WTC11 (cell line): ENCODE data around the gene ASIC1. TPM values are rescaled to one million over a fixed set of nuclear protein-coding genes. Genes with fewer than 3 reads are reported as not detected.

Experiments
- ATAC-seq: fragments of 200-7000 bp; cut with Tn5 transposase; 2 replicates; pipeline ENCODE4 v1.10.0; 2021; ENCODE audit warnings: mild to moderate bottlenecking, moderate library complexity
- CTCF ChIA-PET: fragments of 300-600 bp; sonication (Branson Sonifier 250); formaldehyde crosslinking; loops from one replicate; lab custom pipeline; 2021; ENCODE audit warnings: antibody characterized with exemption; lab: Charles Lee
- POLR2A ChIA-PET: fragments of 350-600 bp; sonication (Branson Sonifier 250); formaldehyde crosslinking; loops from one replicate; lab custom pipeline; 2021; ENCODE audit warnings: antibody characterized with exemption; lab: Charles Lee
- DNase-seq: peaks from one replicate; pipeline ENCODE4 v3.0.0; 2021; ENCODE audit warnings: low spot score
- H3K27ac Mint-ChIP-seq: 2 replicates; pipeline ENCODE4 v1.8.0; 2021; ENCODE audit warnings: mixed read lengths
- H3K27me3 Mint-ChIP-seq: 2 replicates; pipeline ENCODE4 v1.8.0; 2021; ENCODE audit warnings: low read depth, mild to moderate bottlenecking, moderate library complexity, mixed read lengths
- H3K36me3 Mint-ChIP-seq: 2 replicates; pipeline ENCODE4 v1.8.0; 2021; ENCODE audit warnings: mixed read lengths
- H3K4me1 Mint-ChIP-seq: 2 replicates; pipeline ENCODE4 v1.8.0; 2022; ENCODE audit warnings: mixed read lengths
- H3K4me3 Mint-ChIP-seq: 2 replicates; pipeline ENCODE4 v1.8.0; 2021; ENCODE audit warnings: mild to moderate bottlenecking, moderate library complexity, mixed read lengths
- H3K9me3 Mint-ChIP-seq: 2 replicates; pipeline ENCODE4 v1.8.0; 2021; ENCODE audit warnings: mixed read lengths
- EMX1 ChIP-seq: fragments of 250-450 bp; sonication (Bioruptor Pico); IDR thresholded peaks from 2 replicates; pipeline ENCODE4 v1.8.0; 2021; ENCODE audit warnings: mild to moderate bottlenecking
- ESRRA ChIP-seq: sonication (generic); formaldehyde crosslinking; IDR thresholded peaks from 2 replicates; pipeline ENCODE4 v1.8.1; 2022; ENCODE audit warnings: mild to moderate bottlenecking, missing genetic modification reagents, borderline replicate concordance
- HMGA2 ChIP-seq: fragments of 250-450 bp; sonication (Bioruptor Pico); IDR thresholded peaks from 2 replicates; pipeline ENCODE4 v1.4.0; 2021; ENCODE audit warnings: mild to moderate bottlenecking, moderate library complexity
- IRF2 ChIP-seq: sonication (generic); formaldehyde crosslinking; IDR thresholded peaks from 2 replicates; pipeline ENCODE4 v1.8.0; 2022; ENCODE audit warnings: low read depth, missing genetic modification reagents, borderline replicate concordance
- NFYB ChIP-seq: sonication (generic); formaldehyde crosslinking; conservative IDR thresholded peaks from 2 replicates; pipeline ENCODE4 v1.8.0; 2022; ENCODE audit warnings: low read depth, missing genetic modification reagents
- NR3C1 ChIP-seq: sonication (generic); formaldehyde crosslinking; conservative IDR thresholded peaks from 2 replicates; pipeline ENCODE4 v1.8.1; 2023; ENCODE audit warnings: low read depth, mild to moderate bottlenecking, missing genetic modification reagents
- OVOL2 ChIP-seq: fragments of 250-450 bp; sonication (Bioruptor Pico); IDR thresholded peaks from 2 replicates; pipeline ENCODE4 v1.9.0; 2021; ENCODE audit warnings: mild to moderate bottlenecking, borderline replicate concordance
- SMAD4 ChIP-seq: sonication (generic); formaldehyde crosslinking; IDR thresholded peaks from 2 replicates; pipeline ENCODE4 v1.8.0; 2022; ENCODE audit warnings: mild to moderate bottlenecking, missing genetic modification reagents
- TCF7 ChIP-seq: sonication (generic); formaldehyde crosslinking; IDR thresholded peaks from 2 replicates; pipeline ENCODE4 v1.8.0; 2022; ENCODE audit warnings: mild to moderate bottlenecking, low read depth, missing genetic modification reagents, moderate library complexity
- TP53 ChIP-seq: sonication (generic); formaldehyde crosslinking; IDR thresholded peaks from 2 replicates; pipeline ENCODE4 v1.8.1; 2023; ENCODE audit warnings: mild to moderate bottlenecking, missing genetic modification reagents
- ZBTB21 ChIP-seq: sonication (generic); formaldehyde crosslinking; IDR thresholded peaks from 2 replicates; pipeline ENCODE4 v1.8.1; 2023; ENCODE audit warnings: mild to moderate bottlenecking, missing genetic modification reagents, borderline replicate concordance
- total RNA-seq: library from RNA; stranded (reverse); gene quantifications from 3 replicates; pipeline ENCODE4 v1.2.3, GENCODE V29; 2021
- TF ChIP-seq, protein P1 (sequence below): sonication (generic); formaldehyde crosslinking; IDR thresholded peaks from 2 replicates; pipeline ENCODE4 v1.8.0; 2022; ENCODE audit warnings: mild to moderate bottlenecking, missing genetic modification reagents
- TF ChIP-seq, protein P2 (sequence below): sonication (generic); formaldehyde crosslinking; IDR thresholded peaks from 2 replicates; pipeline ENCODE4 v1.8.1; 2022; ENCODE audit warnings: mild to moderate bottlenecking, moderate library complexity, missing genetic modification reagents
- TF ChIP-seq, protein P3 (sequence below): sonication (generic); formaldehyde crosslinking; IDR thresholded peaks from 2 replicates; pipeline ENCODE4 v1.8.1; 2022; ENCODE audit warnings: mild to moderate bottlenecking, missing genetic modification reagents, moderate library complexity, borderline replicate concordance
- TF ChIP-seq, protein P4 (sequence below): fragments of 200-600 bp; IDR thresholded peaks from 2 replicates; pipeline ENCODE4 v1.8.0; 2022; ENCODE audit warnings: antibody characterized with exemption
- TF ChIP-seq, protein P5 (sequence below): sonication (generic); formaldehyde crosslinking; IDR thresholded peaks from 2 replicates; pipeline ENCODE4 v1.8.1; 2022; ENCODE audit warnings: missing genetic modification reagents, borderline replicate concordance
- TF ChIP-seq, protein P6 (sequence below): sonication (generic); formaldehyde crosslinking; IDR thresholded peaks from 2 replicates; pipeline ENCODE4 v1.8.1; 2023; ENCODE audit warnings: mild to moderate bottlenecking, moderate library complexity, missing genetic modification reagents
- TF ChIP-seq, protein P7 (sequence below): sonication (generic); formaldehyde crosslinking; IDR thresholded peaks from 2 replicates; pipeline ENCODE4 v1.8.0; 2022; ENCODE audit warnings: mild to moderate bottlenecking, missing genetic modification reagents
- TF ChIP-seq, protein P8 (sequence below): fragments of 250-450 bp; sonication (Bioruptor Pico); conservative IDR thresholded peaks from 2 replicates; pipeline ENCODE4 v1.9.0; 2021; ENCODE audit warnings: mild to moderate bottlenecking

The ASIC1 gene
- total RNA-seq, 1 experiment from 2014 or later, result 4.9 TPM

DNA sequence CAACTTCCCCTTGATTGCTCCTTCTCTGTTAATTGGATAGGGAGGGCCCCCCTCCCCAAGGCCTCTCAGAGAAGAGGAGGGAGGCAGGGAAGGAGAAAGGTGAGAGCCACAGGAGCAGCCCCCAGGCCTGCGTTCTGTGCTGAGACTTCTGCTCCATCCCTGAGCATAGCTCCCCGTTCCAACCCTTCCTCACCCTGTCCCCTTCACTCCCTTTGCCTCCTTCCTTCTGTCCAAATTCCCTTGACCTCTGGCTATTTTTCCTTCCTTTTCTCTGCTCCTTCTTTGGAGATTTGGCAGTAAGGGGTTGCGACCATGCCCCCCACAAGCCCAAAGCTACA, 788 bp upstream of the ASIC1 start:
- TF ChIP-seq SMAD4 (0 out of 2 replicates have a peak, but pooled peaks have one; percentile 45), OVOL2 (CRISPR knock-in tag) (no peak)
- TF ChIP-seq, protein P1, sequence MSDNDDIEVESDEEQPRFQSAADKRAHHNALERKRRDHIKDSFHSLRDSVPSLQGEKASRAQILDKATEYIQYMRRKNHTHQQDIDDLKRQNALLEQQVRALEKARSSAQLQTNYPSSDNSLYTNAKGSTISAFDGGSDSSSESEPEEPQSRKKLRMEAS (CRISPR knock-in tag), result no peak; the same call in 1 of the 2 replicates
- TF ChIP-seq, protein P2, sequence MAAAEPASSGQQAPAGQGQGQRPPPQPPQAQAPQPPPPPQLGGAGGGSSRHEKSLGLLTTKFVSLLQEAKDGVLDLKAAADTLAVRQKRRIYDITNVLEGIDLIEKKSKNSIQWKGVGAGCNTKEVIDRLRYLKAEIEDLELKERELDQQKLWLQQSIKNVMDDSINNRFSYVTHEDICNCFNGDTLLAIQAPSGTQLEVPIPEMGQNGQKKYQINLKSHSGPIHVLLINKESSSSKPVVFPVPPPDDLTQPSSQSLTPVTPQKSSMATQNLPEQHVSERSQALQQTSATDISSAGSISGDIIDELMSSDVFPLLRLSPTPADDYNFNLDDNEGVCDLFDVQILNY, result no peak
- TF ChIP-seq, all 79 proteins: peak for 1
- H3K27me3 Mint-ChIP-seq, result peaks cover 94% of the 10 kb centered on the region
- ChIA-PET CTCF (interaction anchor here (0.5 to 4.6 kb wide), 45 partner anchors 9 to 315 kb away, joined by 3 to 120 read pairs (median 5); partner anchors contain the start of genes AQP5, AQP6, COX14 and FAIM2), POLR2A (interaction anchor here (1.0 to 2.2 kb wide), 4 partner anchors 14 to 89 kb away, joined by 3 to 7 read pairs (median 4); no protein-coding TSS in a partner anchor)
- no peaks in the 10 kb centered on the region for H3K9me3 Mint-ChIP-seq
- no peaks in the 10 kb centered on the region for H3K36me3 Mint-ChIP-seq
- peak overlapping the region; percentile 79 for H3K4me3 Mint-ChIP-seq
- H3K27ac Mint-ChIP-seq, result no peak overlapping the region
- ATAC-seq (no peak), DNase-seq (no peak)
- peaks cover 19% of the 10 kb centered on the region for H3K4me1 Mint-ChIP-seq

DNA sequence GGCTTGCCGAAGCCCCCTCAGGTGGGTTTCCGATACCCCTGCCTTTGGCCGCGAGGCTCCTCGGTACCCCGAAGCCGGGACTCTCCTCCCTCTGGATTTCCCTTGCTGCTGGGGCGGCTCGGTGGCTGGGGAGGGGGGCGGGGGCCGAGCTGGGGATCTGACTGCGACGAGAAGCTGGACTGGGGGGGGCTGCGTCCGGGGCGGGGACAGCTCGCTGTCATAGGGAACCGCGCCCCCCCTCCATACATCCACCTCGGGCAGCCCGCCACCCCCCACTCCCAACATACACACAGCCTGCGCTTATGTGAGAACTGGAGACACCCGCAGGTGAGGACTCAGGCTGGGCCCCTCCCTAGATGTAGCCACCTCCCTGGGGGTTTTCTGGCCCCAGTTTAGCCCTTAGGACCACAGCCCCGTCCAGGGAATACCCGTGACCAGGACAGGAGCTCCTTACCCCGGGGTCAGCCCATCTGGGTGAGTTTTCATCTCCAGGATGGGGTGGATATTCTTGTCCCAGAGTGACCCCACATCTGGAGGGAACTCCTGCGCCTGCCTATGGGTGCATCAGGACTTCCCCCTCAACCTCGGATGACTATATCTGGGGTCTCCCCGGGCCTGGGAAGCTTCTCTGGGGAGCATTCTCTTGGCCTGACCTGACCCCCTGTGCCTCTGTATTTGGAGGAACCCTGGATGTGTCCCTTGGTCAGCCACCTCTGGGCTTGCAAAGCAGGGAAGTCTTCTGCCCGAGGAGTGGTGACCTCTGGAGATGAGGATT, 687 bp downstream of the ASIC1 start:
- CTCF ChIA-PET, result interaction anchor here (0.5 to 5.3 kb wide), 12 partner anchors 9 to 219 kb away, joined by 3 to 39 read pairs (median 4); partner anchors contain the start of gene RACGAP1
- H3K4me1 Mint-ChIP-seq, result peaks cover 17% of the 10 kb centered on the region
- peak overlapping the region; percentile 55 for H3K4me3 Mint-ChIP-seq
- H3K27me3 Mint-ChIP-seq, result peaks cover 80% of the 10 kb centered on the region
- H3K27ac Mint-ChIP-seq, result no peak overlapping the region
- TF ChIP-seq, protein P3, sequence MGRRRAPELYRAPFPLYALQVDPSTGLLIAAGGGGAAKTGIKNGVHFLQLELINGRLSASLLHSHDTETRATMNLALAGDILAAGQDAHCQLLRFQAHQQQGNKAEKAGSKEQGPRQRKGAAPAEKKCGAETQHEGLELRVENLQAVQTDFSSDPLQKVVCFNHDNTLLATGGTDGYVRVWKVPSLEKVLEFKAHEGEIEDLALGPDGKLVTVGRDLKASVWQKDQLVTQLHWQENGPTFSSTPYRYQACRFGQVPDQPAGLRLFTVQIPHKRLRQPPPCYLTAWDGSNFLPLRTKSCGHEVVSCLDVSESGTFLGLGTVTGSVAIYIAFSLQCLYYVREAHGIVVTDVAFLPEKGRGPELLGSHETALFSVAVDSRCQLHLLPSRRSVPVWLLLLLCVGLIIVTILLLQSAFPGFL (CRISPR knock-in tag), result no peak
- TF ChIP-seq EMX1 (CRISPR knock-in tag) (no peak), ZBTB21 (CRISPR knock-in tag) (no peak)
- H3K36me3 Mint-ChIP-seq, result no peaks in the 10 kb centered on the region
- no peaks in the 10 kb centered on the region for H3K9me3 Mint-ChIP-seq
- no peak; the same call in 1 of the 2 replicates for ATAC-seq
- no peak for DNase-seq
- POLR2A ChIA-PET, result interaction anchor here (0.6 kb wide), 1 partner anchor 10 kb away, joined by 4 read pairs; no protein-coding TSS in a partner anchor

DNA sequence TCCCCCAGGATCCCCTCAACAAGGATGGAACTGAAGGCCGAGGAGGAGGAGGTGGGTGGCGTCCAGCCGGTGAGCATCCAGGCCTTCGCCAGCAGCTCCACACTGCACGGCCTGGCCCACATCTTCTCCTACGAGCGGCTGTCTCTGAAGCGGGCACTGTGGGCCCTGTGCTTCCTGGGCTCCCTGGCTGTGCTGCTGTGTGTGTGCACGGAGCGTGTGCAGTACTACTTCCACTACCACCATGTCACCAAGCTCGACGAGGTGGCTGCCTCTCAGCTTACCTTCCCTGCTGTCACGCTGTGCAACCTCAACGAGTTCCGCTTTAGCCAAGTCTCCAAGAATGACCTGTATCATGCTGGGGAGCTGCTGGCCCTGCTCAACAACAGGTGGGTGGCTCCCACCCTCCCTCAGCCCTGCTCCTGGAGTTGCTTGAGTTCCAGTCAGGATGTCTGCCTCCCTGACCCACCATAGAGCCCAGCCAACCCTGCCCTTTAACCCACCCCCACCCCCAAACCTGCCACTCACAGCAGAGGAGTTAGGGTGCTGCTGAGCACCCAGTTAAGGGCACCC, 1.4 kb downstream of the ASIC1 start:
- Mint-ChIP-seq H3K36me3 (no peaks in the 10 kb centered on the region), H3K9me3 (no peaks in the 10 kb centered on the region), H3K4me3 (peak overlapping the region; percentile 55), H3K27me3 (peaks cover 72% of the 10 kb centered on the region), H3K4me1 (peaks cover 17% of the 10 kb centered on the region), H3K27ac (no peak overlapping the region)
- DNase-seq, result no peak
- POLR2A ChIA-PET, result no interaction called here
- no peak for ATAC-seq
- CTCF ChIA-PET, result interaction anchor here (0.6 to 5.3 kb wide), 15 partner anchors 9 to 280 kb away, joined by 3 to 39 read pairs (median 4); partner anchors contain the start of gene RACGAP1
- TF ChIP-seq TP53 (no peak), TCF7 (no peak), IRF2 (no peak), NFYB (CRISPR knock-in tag) (no peak), HMGA2 (CRISPR knock-in tag) (no peak), NR3C1 (no peak), ESRRA (CRISPR knock-in tag) (no peak)
- TF ChIP-seq, protein P4, sequence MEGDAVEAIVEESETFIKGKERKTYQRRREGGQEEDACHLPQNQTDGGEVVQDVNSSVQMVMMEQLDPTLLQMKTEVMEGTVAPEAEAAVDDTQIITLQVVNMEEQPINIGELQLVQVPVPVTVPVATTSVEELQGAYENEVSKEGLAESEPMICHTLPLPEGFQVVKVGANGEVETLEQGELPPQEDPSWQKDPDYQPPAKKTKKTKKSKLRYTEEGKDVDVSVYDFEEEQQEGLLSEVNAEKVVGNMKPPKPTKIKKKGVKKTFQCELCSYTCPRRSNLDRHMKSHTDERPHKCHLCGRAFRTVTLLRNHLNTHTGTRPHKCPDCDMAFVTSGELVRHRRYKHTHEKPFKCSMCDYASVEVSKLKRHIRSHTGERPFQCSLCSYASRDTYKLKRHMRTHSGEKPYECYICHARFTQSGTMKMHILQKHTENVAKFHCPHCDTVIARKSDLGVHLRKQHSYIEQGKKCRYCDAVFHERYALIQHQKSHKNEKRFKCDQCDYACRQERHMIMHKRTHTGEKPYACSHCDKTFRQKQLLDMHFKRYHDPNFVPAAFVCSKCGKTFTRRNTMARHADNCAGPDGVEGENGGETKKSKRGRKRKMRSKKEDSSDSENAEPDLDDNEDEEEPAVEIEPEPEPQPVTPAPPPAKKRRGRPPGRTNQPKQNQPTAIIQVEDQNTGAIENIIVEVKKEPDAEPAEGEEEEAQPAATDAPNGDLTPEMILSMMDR, result no peak
- TF ChIP-seq, protein P5, sequence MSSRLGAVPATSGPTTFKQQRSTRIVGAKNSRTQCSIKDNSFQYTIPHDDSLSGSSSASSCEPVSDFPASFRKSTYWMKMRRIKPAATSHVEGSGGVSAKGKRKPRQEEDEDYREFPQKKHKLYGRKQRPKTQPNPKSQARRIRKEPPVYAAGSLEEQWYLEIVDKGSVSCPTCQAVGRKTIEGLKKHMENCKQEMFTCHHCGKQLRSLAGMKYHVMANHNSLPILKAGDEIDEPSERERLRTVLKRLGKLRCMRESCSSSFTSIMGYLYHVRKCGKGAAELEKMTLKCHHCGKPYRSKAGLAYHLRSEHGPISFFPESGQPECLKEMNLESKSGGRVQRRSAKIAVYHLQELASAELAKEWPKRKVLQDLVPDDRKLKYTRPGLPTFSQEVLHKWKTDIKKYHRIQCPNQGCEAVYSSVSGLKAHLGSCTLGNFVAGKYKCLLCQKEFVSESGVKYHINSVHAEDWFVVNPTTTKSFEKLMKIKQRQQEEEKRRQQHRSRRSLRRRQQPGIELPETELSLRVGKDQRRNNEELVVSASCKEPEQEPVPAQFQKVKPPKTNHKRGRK (CRISPR knock-in tag), result no peak
- TF ChIP-seq, protein P6, sequence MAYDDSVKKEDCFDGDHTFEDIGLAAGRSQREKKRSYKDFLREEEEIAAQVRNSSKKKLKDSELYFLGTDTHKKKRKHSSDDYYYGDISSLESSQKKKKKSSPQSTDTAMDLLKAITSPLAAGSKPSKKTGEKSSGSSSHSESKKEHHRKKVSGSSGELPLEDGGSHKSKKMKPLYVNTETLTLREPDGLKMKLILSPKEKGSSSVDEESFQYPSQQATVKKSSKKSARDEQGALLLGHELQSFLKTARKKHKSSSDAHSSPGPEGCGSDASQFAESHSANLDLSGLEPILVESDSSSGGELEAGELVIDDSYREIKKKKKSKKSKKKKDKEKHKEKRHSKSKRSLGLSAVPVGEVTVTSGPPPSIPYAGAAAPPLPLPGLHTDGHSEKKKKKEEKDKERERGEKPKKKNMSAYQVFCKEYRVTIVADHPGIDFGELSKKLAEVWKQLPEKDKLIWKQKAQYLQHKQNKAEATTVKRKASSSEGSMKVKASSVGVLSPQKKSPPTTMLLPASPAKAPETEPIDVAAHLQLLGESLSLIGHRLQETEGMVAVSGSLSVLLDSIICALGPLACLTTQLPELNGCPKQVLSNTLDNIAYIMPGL (CRISPR knock-in tag), result no peak
- TF ChIP-seq, protein P7, sequence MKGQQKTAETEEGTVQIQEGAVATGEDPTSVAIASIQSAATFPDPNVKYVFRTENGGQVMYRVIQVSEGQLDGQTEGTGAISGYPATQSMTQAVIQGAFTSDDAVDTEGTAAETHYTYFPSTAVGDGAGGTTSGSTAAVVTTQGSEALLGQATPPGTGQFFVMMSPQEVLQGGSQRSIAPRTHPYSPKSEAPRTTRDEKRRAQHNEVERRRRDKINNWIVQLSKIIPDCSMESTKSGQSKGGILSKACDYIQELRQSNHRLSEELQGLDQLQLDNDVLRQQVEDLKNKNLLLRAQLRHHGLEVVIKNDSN (CRISPR knock-in tag), result no peak
- TF ChIP-seq, protein P8, sequence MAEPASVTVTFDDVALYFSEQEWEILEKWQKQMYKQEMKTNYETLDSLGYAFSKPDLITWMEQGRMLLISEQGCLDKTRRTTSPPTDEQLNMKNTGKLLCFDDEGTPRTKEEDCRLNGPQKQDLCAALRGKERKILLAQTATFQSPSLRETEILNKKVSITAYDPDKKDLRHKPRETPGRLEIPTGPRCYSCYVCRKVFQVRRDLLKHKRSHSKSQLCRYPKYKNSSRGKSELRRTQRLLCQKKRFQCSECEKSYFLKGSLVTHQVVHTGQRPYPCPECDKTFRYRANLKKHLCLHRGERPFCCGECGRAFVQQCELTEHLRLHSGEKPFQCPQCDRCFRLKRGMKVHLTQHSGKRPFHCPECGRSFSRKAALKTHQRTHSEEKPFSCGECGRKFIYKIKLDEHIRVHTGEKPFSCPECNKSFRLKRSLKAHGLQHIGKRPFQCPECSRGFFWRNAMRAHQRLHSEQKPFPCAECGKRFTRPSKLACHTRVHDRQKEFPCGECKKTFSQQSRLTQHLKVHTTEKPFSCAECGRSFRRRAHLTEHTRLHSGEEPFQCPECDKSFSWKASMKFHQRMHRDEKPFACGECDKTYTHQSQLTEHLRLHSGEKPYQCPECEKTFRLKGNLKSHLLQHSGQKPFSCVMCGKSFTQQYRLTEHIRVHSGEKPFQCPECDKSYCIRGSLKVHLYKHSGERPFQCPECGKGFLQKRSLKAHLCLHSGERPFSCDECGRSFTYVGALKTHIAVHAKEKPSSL, result no peak
